Ovary (tissue), 3 donors: Measurements from ENCODE around the gene FADS2.

Source experiments
- EP300 ChIP-seq: sonication (generic); formaldehyde crosslinking; IDR thresholded peaks from one replicate; pipeline ENCODE4 v1.6.1; 2017; ENCODE audit warnings: antibody characterized with exemption
- TF ChIP-seq, protein P1 (sequence below), 3 donors: fragments of 450-650 bp in 2 of 3; fragments of 200-600 bp in 1 of 3; IDR thresholded peaks; one replicate each; pipeline versions ENCODE4 v1.5.1 to v1.8.0; 2016 to 2022; ENCODE audit warnings: antibody characterized with exemption in 3 of 3, mild to moderate bottlenecking in 1 of 3
- donor health status: DM: no; HTN: no; CAD: no.

DNA sequence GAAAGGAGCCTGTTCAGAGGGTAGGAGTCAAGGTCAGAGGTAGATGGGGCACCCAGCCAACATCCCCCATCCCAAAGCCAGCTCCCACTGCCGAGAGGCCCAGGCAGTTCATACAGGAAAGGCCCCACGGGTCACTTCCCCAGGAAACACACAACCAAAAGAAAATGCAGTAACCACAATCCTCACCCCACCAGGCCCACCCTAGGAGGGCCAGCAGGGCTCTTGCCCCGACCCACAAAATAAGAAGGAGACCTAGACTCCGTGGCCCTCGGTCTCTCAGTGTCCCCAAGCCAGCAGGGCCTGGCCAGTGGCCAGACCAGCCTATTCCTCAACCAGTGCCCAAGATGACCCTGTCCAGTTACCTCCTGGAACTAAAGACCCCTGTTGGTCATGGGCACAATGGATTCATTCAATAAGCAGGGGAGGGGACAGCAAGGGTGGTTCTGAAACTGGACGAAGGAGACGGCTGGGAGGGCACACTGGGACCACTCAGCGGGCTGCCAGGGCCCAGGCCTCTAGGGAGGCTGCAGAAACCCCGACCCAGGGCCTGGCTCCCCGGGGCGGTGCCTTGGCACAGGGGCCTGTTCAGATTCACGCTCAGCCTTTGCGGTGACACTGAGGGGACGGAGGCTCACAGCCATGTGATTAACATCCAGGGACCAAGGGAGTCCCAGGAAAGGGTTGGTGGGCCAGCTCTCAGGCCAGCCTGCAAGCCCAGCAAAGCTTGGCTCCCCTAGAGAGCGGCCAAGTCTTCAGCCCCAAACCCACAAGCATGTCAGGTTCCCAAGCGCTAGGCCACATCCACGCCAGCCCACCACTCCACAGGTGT, 83.8 kb downstream of the FADS2 start:
- TF ChIP-seq EP300, result no peak
- TF ChIP-seq, protein P1, sequence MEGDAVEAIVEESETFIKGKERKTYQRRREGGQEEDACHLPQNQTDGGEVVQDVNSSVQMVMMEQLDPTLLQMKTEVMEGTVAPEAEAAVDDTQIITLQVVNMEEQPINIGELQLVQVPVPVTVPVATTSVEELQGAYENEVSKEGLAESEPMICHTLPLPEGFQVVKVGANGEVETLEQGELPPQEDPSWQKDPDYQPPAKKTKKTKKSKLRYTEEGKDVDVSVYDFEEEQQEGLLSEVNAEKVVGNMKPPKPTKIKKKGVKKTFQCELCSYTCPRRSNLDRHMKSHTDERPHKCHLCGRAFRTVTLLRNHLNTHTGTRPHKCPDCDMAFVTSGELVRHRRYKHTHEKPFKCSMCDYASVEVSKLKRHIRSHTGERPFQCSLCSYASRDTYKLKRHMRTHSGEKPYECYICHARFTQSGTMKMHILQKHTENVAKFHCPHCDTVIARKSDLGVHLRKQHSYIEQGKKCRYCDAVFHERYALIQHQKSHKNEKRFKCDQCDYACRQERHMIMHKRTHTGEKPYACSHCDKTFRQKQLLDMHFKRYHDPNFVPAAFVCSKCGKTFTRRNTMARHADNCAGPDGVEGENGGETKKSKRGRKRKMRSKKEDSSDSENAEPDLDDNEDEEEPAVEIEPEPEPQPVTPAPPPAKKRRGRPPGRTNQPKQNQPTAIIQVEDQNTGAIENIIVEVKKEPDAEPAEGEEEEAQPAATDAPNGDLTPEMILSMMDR (IDR thresholded peaks at IDR 0.05), result no peak
